Keratinocyte (primary cell): ENCODE results near the gene MICAL3.

ENCODE experiments used
- EZH2 ChIP-seq: IDR thresholded peaks from one replicate; pipeline ENCODE4 v1.6.1; 2012; ENCODE audit warnings: inconsistent platforms, mild to moderate bottlenecking, low read length, moderate library complexity
- TF ChIP-seq, protein P1 (sequence below), 3 experiments: IDR thresholded peaks in 1 of 3; conservative IDR thresholded peaks in 1 of 3; optimal IDR thresholded peaks in 1 of 3; 2 replicates in 2 of 3; 3 replicates in 1 of 3; pipeline versions ENCODE3 to v1.5.1; 2011; ENCODE audit warnings: low read length in 3 of 3, mild to moderate bottlenecking in 3 of 3, moderate library complexity in 2 of 3, control low read depth in 1 of 3, inconsistent platforms in 1 of 3; ENCODE audit not compliant: insufficient read depth in 2 of 3; ENCODE audit errors: extremely low read depth in 1 of 3

DNA sequence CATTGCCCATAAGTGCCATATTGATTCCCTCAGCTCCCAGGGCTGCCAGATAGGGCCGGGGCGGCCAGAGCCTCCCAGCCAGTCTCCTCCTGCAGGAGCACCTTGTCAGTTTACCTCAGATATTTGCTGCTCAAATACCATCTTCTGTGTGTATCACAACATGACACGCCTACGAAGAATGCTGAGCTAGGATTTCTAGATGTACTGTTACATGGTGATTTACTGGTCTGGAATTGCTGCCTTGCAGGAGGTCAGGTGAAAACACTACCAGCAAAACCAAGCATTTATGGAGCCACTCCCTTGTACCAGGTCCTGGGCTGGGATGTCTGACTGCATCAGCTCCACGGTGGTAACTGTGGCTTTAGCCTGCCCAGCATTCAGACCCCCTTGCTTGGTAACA, 11.8 kb downstream of the MICAL3 start:
- TF ChIP-seq, protein P1, sequence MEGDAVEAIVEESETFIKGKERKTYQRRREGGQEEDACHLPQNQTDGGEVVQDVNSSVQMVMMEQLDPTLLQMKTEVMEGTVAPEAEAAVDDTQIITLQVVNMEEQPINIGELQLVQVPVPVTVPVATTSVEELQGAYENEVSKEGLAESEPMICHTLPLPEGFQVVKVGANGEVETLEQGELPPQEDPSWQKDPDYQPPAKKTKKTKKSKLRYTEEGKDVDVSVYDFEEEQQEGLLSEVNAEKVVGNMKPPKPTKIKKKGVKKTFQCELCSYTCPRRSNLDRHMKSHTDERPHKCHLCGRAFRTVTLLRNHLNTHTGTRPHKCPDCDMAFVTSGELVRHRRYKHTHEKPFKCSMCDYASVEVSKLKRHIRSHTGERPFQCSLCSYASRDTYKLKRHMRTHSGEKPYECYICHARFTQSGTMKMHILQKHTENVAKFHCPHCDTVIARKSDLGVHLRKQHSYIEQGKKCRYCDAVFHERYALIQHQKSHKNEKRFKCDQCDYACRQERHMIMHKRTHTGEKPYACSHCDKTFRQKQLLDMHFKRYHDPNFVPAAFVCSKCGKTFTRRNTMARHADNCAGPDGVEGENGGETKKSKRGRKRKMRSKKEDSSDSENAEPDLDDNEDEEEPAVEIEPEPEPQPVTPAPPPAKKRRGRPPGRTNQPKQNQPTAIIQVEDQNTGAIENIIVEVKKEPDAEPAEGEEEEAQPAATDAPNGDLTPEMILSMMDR (optimal IDR thresholded peaks at IDR 0.05 in 1 of 3, IDR thresholded peaks at IDR 0.05 in 1 of 3, conservative IDR thresholded peaks at IDR 0.05 in 1 of 3; ENCODE audit: extremely low read depth in 1 of 3, insufficient read depth in 2 of 3, low read length in 3 of 3): no peak
- no peak for TF ChIP-seq EZH2
